K562 (cell line): ENCODE measurements around the gene NUP50. TPM values are rescaled to one million over a fixed set of nuclear protein-coding genes. Genes with fewer than 3 reads are reported as not detected.

Experiments used
- ARID1B ChIP-seq: fragments of 450-650 bp; IDR thresholded peaks from 2 replicates; pipeline ENCODE4 v1.6.1; 2016; ENCODE audit warnings: antibody characterized with exemption, mild to moderate bottlenecking, inconsistent platforms
- ATF1 ChIP-seq, 2 experiments: fragments of 450-650 bp in 1 of 2; IDR thresholded peaks; 2 replicates each; pipeline ENCODE4 v1.6.1; 2016; ENCODE audit warnings: missing compliant biosample characterization in 1 of 2, missing genetic modification characterization in 1 of 2
- CAMTA2 ChIP-seq: fragments of 250-450 bp; sonication (Bioruptor Pico); conservative IDR thresholded peaks from 2 replicates; pipeline ENCODE4 v1.5.1; 2022
- DPF2 ChIP-seq: fragments of 450-650 bp; IDR thresholded peaks from 2 replicates; pipeline ENCODE4 v1.6.1; 2016
- MAZ ChIP-seq, 2 experiments: fragments of 450-650 bp in 1 of 2; sonication (generic) in 1 of 2; formaldehyde crosslinking; IDR thresholded peaks in 1 of 2; conservative IDR thresholded peaks in 1 of 2; 2 replicates each; pipeline versions ENCODE4 v1.4.0 to v1.5.0; 2020; ENCODE audit warnings: mild to moderate bottlenecking in 1 of 2, missing genetic modification reagents in 1 of 2
- MYC ChIP-seq, 2 experiments: fragments of 250-450 bp in 1 of 2; sonication (Bioruptor Pico) in 1 of 2; IDR thresholded peaks; 2 replicates each; pipeline versions ENCODE4 v1.5.1 to v1.6.1; 2012 to 2021; ENCODE audit warnings: low read depth in 2 of 2, borderline replicate concordance in 1 of 2, improper control_type of control experiment in 1 of 2, low read length in 1 of 2, mild to moderate bottlenecking in 1 of 2, moderate library complexity in 1 of 2
- RCOR1 ChIP-seq, 2 experiments: IDR thresholded peaks; 2 replicates each; pipeline ENCODE4 v1.6.1; 2012; ENCODE audit warnings: low read depth in 2 of 2, low read length in 2 of 2, borderline replicate concordance in 1 of 2, improper control_type of control experiment in 1 of 2
- TOE1 ChIP-seq, 2 experiments: fragments of 450-650 bp in 1 of 2; sonication (generic) in 1 of 2; formaldehyde crosslinking in 1 of 2; IDR thresholded peaks; 2 replicates each; pipeline versions ENCODE4 v1.7.1 to v1.8.0; 2016 to 2022; ENCODE audit warnings: borderline replicate concordance in 2 of 2, mild to moderate bottlenecking in 2 of 2, antibody characterized with exemption in 1 of 2, inconsistent platforms in 1 of 2, low read depth in 1 of 2, missing genetic modification reagents in 1 of 2, moderate library complexity in 1 of 2
- ZNF175 ChIP-seq: fragments of 200-800 bp; sonication (Bioruptor generic); IDR thresholded peaks from 2 replicates; pipeline ENCODE4 v1.6.1; 2016; ENCODE audit warnings: low read depth, mild to moderate bottlenecking, missing genetic modification characterization, missing compliant biosample characterization
- ZNF3 ChIP-seq: fragments of 250-450 bp; sonication (Bioruptor Pico); IDR thresholded peaks from 2 replicates; pipeline ENCODE4 v1.5.0; 2021; ENCODE audit warnings: mild to moderate bottlenecking, moderate library complexity
- ZNF589 ChIP-seq: fragments of 200-800 bp; sonication (Bioruptor generic); IDR thresholded peaks from 2 replicates; pipeline ENCODE4 v1.6.1; 2016; ENCODE audit warnings: low read depth, missing genetic modification characterization, missing compliant biosample characterization
- ZNF766 ChIP-seq: fragments of 200-800 bp; sonication (Bioruptor generic); conservative IDR thresholded peaks from 2 replicates; pipeline ENCODE4 v1.6.1; 2016; ENCODE audit warnings: missing genetic modification characterization, missing compliant biosample characterization
- polyA plus RNA-seq, 8 experiments: library from polyadenylated mRNA; depleted of rRNA in 4 of 8; stranded (reverse) in 5 of 8; unstranded in 3 of 8; fragments of >200 nt; fragmentation: Nextera tagmentation in 2 of 8; fragmentation: Illumina TruSeq in 1 of 8; extraction: Ambion mirVana in 2 of 8; extraction: Trizol in 1 of 8; gene quantifications; 2 replicates each; pipeline versions ENCODE4 v1.2.1 to v1.2.3, GENCODE V29; 2011 to 2014; ENCODE audit warnings: inconsistent platforms in 1 of 8, missing spikeins in 1 of 8
- total RNA-seq, 7 experiments: library from RNA; depleted of rRNA in 6 of 7; stranded (reverse); fragments of >200 nt in 6 of 7; fragmentation: Illumina TruSeq in 2 of 7; extraction: Trizol in 2 of 7; gene quantifications; 2 replicates each; pipeline versions ENCODE4 v1.2.1 to v1.2.3, GENCODE V29; 2011 to 2021; ENCODE audit warnings: low replicate concordance in 1 of 7
- TF ChIP-seq, protein P1 (sequence below): fragments of 200-800 bp; sonication (Bioruptor generic); IDR thresholded peaks from 2 replicates; pipeline ENCODE4 v1.6.1; 2017; ENCODE audit warnings: missing genetic modification characterization, missing compliant biosample characterization
- TF ChIP-seq, protein P2 (sequence below), 2 experiments: IDR thresholded peaks; 2 replicates each; pipeline ENCODE4 v1.6.1; 2012; ENCODE audit warnings: improper control_type of control experiment in 2 of 2, low read depth in 2 of 2, low read length in 2 of 2, borderline replicate concordance in 1 of 2
- TF ChIP-seq, protein P3 (sequence below), 2 experiments: IDR thresholded peaks; 2 replicates each; pipeline ENCODE4 v1.6.1; 2011; ENCODE audit warnings: borderline replicate concordance in 1 of 2, control low read depth in 1 of 2, low read depth in 1 of 2, low read length in 1 of 2, mild to moderate bottlenecking in 1 of 2, mixed read lengths in 1 of 2, moderate library complexity in 1 of 2; ENCODE audit not compliant: insufficient read depth in 1 of 2, insufficient read length in 1 of 2, poor library complexity in 1 of 2, severe bottlenecking in 1 of 2; ENCODE audit errors: extremely low read depth in 1 of 2
- TF ChIP-seq, protein P4 (sequence below): sonication (generic); formaldehyde crosslinking; IDR thresholded peaks from 2 replicates; pipeline ENCODE4 v1.8.0; 2022; ENCODE audit warnings: missing genetic modification reagents, mild to moderate bottlenecking, moderate library complexity, borderline replicate concordance

Gene NUP50
- total and polyA plus RNA-seq, 9 of the 15 experiments (the other 6 are each of a cell fraction or from before 2014, with no cell fraction given) = 23.8 to 83.7 (median 55.3) TPM

DNA sequence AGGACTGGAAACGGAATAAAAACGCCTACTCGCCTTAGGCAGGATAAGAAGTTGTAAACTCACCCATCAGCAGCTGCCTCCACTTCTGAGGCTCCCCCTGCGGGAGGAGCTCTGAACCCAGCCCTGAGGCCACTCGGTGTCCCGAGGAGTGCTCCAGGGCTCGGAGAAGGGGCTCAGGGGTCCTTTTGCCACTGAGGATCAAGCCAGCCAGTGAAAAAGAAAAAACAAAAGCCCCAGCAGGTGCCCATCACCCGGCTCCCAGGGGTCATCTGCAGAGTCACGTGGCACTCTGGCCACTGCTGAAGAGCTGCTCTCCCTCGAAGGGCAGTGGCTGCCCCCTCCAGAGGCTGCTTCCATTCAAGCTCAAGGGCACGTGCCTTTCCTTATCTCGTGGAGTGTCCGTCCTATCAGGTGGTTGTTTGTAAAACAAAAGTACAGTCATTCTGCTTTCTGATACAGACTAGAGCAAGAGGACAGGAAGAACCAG is 29.0 kb downstream of the NUP50 start (continued):
- TF ChIP-seq, protein P1, sequence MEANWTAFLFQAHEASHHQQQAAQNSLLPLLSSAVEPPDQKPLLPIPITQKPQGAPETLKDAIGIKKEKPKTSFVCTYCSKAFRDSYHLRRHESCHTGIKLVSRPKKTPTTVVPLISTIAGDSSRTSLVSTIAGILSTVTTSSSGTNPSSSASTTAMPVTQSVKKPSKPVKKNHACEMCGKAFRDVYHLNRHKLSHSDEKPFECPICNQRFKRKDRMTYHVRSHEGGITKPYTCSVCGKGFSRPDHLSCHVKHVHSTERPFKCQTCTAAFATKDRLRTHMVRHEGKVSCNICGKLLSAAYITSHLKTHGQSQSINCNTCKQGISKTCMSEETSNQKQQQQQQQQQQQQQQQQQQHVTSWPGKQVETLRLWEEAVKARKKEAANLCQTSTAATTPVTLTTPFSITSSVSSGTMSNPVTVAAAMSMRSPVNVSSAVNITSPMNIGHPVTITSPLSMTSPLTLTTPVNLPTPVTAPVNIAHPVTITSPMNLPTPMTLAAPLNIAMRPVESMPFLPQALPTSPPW (CRISPR knock-in tag) = peak; percentile 45
- no peak for TF ChIP-seq ATF1 (CRISPR knock-in tag; IDR thresholded peaks at IDR 0.05)
- peak; percentile 42 for TF ChIP-seq ATF1 (tag; IDR thresholded peaks at IDR 0.05)
- TF ChIP-seq MAZ (CRISPR knock-in tag; conservative IDR thresholded peaks at IDR 0.05 in 1 of 2, IDR thresholded peaks at IDR 0.05 in 1 of 2) = peak; percentile 38 to 39; a peak in 1 of 4 replicates
- TF ChIP-seq CAMTA2 = no peak
- peak; percentile 40; the same call in 1 of the 2 replicates for TF ChIP-seq MYC (IDR thresholded peaks at IDR 0.05; ENCODE audit: low read depth, low read length)
- TF ChIP-seq MYC (CRISPR knock-in tag; IDR thresholded peaks at IDR 0.05; ENCODE audit: borderline replicate concordance, low read depth) = no peak
- TF ChIP-seq TOE1 (IDR thresholded peaks at IDR 0.05; ENCODE audit: borderline replicate concordance) = peak; percentile 63; the same call in 1 of the 2 replicates
- TF ChIP-seq TOE1 (CRISPR knock-in tag; IDR thresholded peaks at IDR 0.05; ENCODE audit: borderline replicate concordance, low read depth) = no peak
- no peak for TF ChIP-seq ZNF766
- TF ChIP-seq, protein P2, sequence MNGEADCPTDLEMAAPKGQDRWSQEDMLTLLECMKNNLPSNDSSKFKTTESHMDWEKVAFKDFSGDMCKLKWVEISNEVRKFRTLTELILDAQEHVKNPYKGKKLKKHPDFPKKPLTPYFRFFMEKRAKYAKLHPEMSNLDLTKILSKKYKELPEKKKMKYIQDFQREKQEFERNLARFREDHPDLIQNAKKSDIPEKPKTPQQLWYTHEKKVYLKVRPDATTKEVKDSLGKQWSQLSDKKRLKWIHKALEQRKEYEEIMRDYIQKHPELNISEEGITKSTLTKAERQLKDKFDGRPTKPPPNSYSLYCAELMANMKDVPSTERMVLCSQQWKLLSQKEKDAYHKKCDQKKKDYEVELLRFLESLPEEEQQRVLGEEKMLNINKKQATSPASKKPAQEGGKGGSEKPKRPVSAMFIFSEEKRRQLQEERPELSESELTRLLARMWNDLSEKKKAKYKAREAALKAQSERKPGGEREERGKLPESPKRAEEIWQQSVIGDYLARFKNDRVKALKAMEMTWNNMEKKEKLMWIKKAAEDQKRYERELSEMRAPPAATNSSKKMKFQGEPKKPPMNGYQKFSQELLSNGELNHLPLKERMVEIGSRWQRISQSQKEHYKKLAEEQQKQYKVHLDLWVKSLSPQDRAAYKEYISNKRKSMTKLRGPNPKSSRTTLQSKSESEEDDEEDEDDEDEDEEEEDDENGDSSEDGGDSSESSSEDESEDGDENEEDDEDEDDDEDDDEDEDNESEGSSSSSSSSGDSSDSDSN (IDR thresholded peaks at IDR 0.05; ENCODE audit: borderline replicate concordance in 1 of 2, low read depth in 2 of 2, low read length in 2 of 2) = peak in 1 of 2 experiments; percentile 4; a peak in 1 of 4 replicates
- TF ChIP-seq ZNF3 (CRISPR knock-in tag) = no peak
- TF ChIP-seq ZNF175 (CRISPR knock-in tag) = 0 out of 2 replicates have a peak, but pooled peaks have one; percentile 50
- TF ChIP-seq ZNF589 (CRISPR knock-in tag) = peak; percentile 39; the same call in 1 of the 2 replicates
- peak; percentile 29; the same call in 1 of the 2 replicates for TF ChIP-seq ARID1B
- 0 out of 4 replicates have a peak, but pooled peaks of 1 of the 2 experiments have one; percentile 13 for TF ChIP-seq RCOR1 (IDR thresholded peaks at IDR 0.05; ENCODE audit: borderline replicate concordance in 1 of 2, low read depth in 2 of 2, low read length in 2 of 2)
- TF ChIP-seq, protein P3, sequence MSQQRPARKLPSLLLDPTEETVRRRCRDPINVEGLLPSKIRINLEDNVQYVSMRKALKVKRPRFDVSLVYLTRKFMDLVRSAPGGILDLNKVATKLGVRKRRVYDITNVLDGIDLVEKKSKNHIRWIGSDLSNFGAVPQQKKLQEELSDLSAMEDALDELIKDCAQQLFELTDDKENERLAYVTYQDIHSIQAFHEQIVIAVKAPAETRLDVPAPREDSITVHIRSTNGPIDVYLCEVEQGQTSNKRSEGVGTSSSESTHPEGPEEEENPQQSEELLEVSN (IDR thresholded peaks at IDR 0.05; ENCODE audit: borderline replicate concordance in 1 of 2, extremely low read depth in 1 of 2, insufficient read depth in 1 of 2, insufficient read length in 1 of 2, low read depth in 1 of 2, low read length in 1 of 2, poor library complexity in 1 of 2, severe bottlenecking in 1 of 2) = peak; percentile 69 to 73
- TF ChIP-seq, protein P4, sequence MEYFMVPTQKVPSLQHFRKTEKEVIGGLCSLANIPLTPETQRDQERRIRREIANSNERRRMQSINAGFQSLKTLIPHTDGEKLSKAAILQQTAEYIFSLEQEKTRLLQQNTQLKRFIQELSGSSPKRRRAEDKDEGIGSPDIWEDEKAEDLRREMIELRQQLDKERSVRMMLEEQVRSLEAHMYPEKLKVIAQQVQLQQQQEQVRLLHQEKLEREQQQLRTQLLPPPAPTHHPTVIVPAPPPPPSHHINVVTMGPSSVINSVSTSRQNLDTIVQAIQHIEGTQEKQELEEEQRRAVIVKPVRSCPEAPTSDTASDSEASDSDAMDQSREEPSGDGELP = peak; percentile 53; the same call in 1 of the 2 replicates
- TF ChIP-seq DPF2 = 0 out of 2 replicates have a peak, but pooled peaks have one; percentile 37
